Upper lobe of left lung (tissue), 6 donors: ENCODE results near the gene RGL1. TPM values are rescaled to one million over a fixed set of nuclear protein-coding genes. Genes with fewer than 3 reads are reported as not detected.

Source experiments
- ATAC-seq, 2 donors: fragments of 200-7000 bp; cut with Tn5 transposase; one replicate each; pipeline ENCODE4 v1.9.1; 2022; ENCODE audit warnings: mild to moderate bottlenecking in 2 of 2, moderate library complexity in 2 of 2; ENCODE audit not compliant: low FRiP score in 2 of 2
- DNase-seq, 2 donors: peaks; one replicate each; pipeline ENCODE4 v3.0.0-alpha.2; 2019 to 2020
- H3K27ac ChIP-seq, 4 donors: fragments of 200-600 bp; sonication (generic); one replicate each; pipeline ENCODE4 v1.5.1; 2016 to 2019
- H3K27me3 ChIP-seq, 4 donors: fragments of 200-600 bp; sonication (generic); one replicate each; pipeline ENCODE4 v1.5.1; 2017 to 2019
- H3K36me3 ChIP-seq, 4 donors: fragments of 200-600 bp; sonication (generic); one replicate each; pipeline ENCODE4 v1.5.1; 2016 to 2019
- H3K4me1 ChIP-seq, 4 donors: fragments of 200-600 bp; sonication (generic); one replicate each; pipeline ENCODE4 v1.5.1; 2018 to 2019
- H3K4me3 ChIP-seq, 4 donors: fragments of 200-600 bp; sonication (generic); one replicate each; pipeline ENCODE4 v1.5.1; 2017 to 2019; ENCODE audit warnings: mild to moderate bottlenecking in 2 of 4, moderate library complexity in 1 of 4
- H3K9me3 ChIP-seq, 4 donors: fragments of 200-600 bp; sonication (generic); one replicate each; pipeline ENCODE4 v1.5.1; 2018 to 2019
- EP300 ChIP-seq, 4 donors: sonication (generic); formaldehyde crosslinking; IDR thresholded peaks; one replicate each; pipeline ENCODE4 v1.5.1; 2017; ENCODE audit warnings: antibody characterized with exemption in 4 of 4, control low read depth in 2 of 4
- POLR2A ChIP-seq, 4 donors: fragments of 450-650 bp; IDR thresholded peaks; one replicate each; pipeline ENCODE4 v1.5.1; 2016 to 2017; ENCODE audit warnings: antibody characterized with exemption in 4 of 4, mild to moderate bottlenecking in 2 of 4
- POLR2AphosphoS5 ChIP-seq, 2 donors: sonication (generic); formaldehyde crosslinking; IDR thresholded peaks; one replicate each; pipeline ENCODE4 v1.5.1; 2017; ENCODE audit warnings: antibody characterized with exemption in 2 of 2
- WGBS, 2 donors: methylation state at CpG; one replicate each; pipeline ENCODE4 v1.1.5; 2017 to 2018; 5-methylcytosine and 5-hydroxymethylcytosine counted together
- total RNA-seq, 6 donors: library from RNA; depleted of rRNA in 4 of 6; stranded (reverse); fragments of >200 nt in 4 of 6; gene quantifications; one replicate each; pipeline versions ENCODE4 v1.1.0 to v1.2.1, GENCODE V29; 2016 to 2021
- TF ChIP-seq, protein P1 (sequence below), 6 experiments: fragments of 450-650 bp in 4 of 6; fragments of 200-600 bp in 2 of 6; sonication (generic) in 2 of 6; IDR thresholded peaks; one replicate each; pipeline ENCODE4 v1.5.1; 2016 to 2019; ENCODE audit warnings: antibody characterized with exemption in 6 of 6
- donor health status: DM: no; HTN: no; CAD: no; lungs with moderate emphysema.
- donor health status: DM: no; HTN: yes; CAD: no; lungs with severe emphysema.

RGL1 gene
- total RNA-seq, 6 donors from 2014 or later = 24.1 to 38.9 (median 26.7) TPM

DNA sequence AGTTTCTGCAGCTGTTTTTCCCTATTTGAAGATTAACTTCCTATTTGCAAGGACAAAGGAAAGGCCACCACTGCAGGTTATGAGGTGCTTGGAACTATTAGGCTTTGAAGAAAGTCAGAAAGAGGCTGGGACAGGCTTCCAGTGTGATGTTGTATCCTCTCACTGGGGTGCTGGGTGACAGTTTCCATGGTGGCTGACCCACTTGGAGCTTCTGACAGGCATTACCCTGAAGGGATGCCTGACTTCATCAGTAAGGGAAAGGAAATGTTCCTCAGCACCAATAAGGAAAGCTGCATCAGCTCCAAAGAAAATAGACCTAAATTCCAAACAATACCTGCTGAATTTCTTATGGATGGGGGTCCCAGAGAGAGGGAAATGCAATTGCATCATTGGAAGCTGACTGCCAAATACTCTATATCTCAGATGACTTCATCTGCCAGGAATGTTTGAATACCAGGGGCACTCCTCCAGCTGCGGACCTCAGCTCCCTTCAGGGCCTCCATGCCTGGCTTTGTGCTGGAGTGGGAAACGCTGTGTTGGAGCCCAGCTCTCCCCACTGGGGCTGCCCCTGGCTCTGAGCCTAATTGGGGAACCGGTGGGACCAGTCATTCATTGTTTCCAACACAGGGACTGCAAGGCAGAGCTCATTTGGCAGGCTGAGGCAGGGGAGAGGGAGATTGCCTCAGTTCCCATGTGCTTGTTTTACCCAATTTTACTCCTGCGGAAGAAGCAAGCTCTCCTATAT, 76.6 kb downstream of the RGL1 start:
- H3K36me3 ChIP-seq = peaks cover 5 to 16% (median 8%) of the 10 kb centered on the region in 4 donors
- WGBS, 2 donors = 41 to 42% methylated on average over 3 to 4 of the region's 4 CpGs
- no peak overlapping the region for H3K4me3 ChIP-seq
- H3K27me3 ChIP-seq = no peaks in the 10 kb centered on the region
- H3K9me3 ChIP-seq = no peaks in the 10 kb centered on the region
- TF ChIP-seq EP300 (IDR thresholded peaks at IDR 0.05) = peak in 1 of 4 donors; percentile 48
- TF ChIP-seq POLR2AphosphoS5 (IDR thresholded peaks at IDR 0.05) = peak in 1 of 2 donors; percentile 31
- TF ChIP-seq, protein P1, sequence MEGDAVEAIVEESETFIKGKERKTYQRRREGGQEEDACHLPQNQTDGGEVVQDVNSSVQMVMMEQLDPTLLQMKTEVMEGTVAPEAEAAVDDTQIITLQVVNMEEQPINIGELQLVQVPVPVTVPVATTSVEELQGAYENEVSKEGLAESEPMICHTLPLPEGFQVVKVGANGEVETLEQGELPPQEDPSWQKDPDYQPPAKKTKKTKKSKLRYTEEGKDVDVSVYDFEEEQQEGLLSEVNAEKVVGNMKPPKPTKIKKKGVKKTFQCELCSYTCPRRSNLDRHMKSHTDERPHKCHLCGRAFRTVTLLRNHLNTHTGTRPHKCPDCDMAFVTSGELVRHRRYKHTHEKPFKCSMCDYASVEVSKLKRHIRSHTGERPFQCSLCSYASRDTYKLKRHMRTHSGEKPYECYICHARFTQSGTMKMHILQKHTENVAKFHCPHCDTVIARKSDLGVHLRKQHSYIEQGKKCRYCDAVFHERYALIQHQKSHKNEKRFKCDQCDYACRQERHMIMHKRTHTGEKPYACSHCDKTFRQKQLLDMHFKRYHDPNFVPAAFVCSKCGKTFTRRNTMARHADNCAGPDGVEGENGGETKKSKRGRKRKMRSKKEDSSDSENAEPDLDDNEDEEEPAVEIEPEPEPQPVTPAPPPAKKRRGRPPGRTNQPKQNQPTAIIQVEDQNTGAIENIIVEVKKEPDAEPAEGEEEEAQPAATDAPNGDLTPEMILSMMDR (IDR thresholded peaks at IDR 0.05) = no peak
- TF ChIP-seq POLR2A (IDR thresholded peaks at IDR 0.05) = no peak
- ATAC-seq (peak; percentile 40 to 81), DNase-seq (peak in 1 of 2 donors; percentile 84)
- H3K27ac ChIP-seq = peak overlapping the region; percentile 41 to 85 (median 68)
- H3K4me1 ChIP-seq = peaks cover 47 to 54% (median 51%) of the 10 kb centered on the region in 4 donors

DNA sequence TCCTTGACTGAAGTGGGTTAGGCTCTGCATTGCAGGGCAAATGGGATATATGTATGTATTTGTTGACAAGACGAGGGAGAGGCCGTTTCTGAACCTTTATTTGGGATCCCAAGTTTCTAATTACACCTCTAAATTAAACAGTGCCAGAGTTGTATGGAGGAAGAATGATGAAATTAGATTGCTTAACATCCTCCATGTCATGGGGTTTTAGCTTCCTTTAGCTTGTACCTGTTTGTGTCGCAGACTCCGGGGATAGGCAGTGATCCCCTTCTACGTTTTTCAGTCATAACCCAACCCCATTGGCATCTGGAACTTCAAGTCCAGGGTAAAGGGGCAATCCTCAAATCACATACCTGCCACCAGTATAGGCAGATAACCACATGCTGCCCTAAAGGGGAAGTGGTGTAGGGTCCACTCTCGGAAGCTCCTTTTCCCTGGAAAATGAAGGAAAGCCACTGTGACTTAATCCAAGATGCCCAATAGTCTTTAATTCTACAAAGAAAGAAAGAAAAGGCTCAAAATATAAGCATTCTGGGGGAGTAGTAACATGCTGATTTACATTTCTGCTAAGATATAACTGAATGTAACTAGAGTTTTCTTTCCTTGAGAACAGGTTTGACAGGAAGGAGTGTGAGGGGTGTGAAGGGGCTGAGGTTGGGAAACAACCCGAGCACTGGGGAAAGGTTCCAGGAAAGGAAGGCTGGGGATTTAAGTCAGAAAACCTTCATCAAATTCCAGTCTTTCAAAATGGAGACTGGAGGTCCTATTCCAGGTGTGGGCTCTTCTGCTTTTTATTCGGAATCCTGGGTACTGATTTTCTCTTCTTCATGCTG, 77.6 kb downstream of the RGL1 start:
- Histone ChIP-seq H3K4me3 (no peak overlapping the region), H3K27ac (peak overlapping the region; percentile 41 to 85 (median 68)), H3K9me3 (no peaks in the 10 kb centered on the region), H3K4me1 (peaks cover 42 to 54% (median 48%) of the 10 kb centered on the region in 4 donors), H3K27me3 (no peaks in the 10 kb centered on the region), H3K36me3 (peaks cover 5 to 18% (median 8%) of the 10 kb centered on the region in 4 donors)
- 47 to 56% methylated on average over 8 of the region's 8 CpGs for WGBS, 2 donors
- peak in 1 of 2 donors; percentile 42 for DNase-seq
- peak in 1 of 2 donors; percentile 38 for ATAC-seq
- no peak for TF ChIP-seq POLR2AphosphoS5 (IDR thresholded peaks at IDR 0.05)
- peak in 1 of 4 donors; percentile 51 for TF ChIP-seq EP300 (IDR thresholded peaks at IDR 0.05)

DNA sequence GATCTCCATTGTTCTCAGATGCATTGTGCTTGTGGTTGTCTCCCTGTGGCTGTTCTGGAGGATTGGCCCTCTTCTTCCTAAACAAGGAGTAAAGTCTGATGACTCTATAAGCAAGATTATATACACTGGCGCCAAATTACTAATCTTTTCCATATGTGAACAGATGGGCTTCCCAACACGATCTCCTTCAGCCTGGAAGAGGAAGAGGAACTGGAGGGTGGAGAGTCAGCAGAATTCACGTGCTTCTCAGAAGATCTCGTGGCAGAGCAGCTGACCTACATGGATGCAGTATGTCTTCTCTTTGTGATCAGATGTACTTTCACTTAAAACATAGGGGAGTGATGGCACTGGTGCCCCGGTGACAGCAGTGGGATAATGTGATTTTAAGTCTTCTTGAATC, 78.7 kb downstream of the RGL1 start:
- Histone ChIP-seq H3K4me3 (no peak overlapping the region), H3K27me3 (no peaks in the 10 kb centered on the region), H3K9me3 (no peaks in the 10 kb centered on the region), H3K27ac (peak overlapping the region in 3 of 4 donors; percentile 66 to 85 (median 71)), H3K36me3 (peaks cover 5 to 22% (median 8%) of the 10 kb centered on the region in 4 donors), H3K4me1 (peaks cover 43 to 61% (median 52%) of the 10 kb centered on the region in 4 donors)
- ATAC-seq (peak in 1 of 2 donors; percentile 75), DNase-seq (peak in 1 of 2 donors; percentile 58)
- WGBS, 2 donors = 65 to 86% methylated on average over 5 of the region's 5 CpGs
- TF ChIP-seq POLR2A (IDR thresholded peaks at IDR 0.05) (peak in 1 of 4 donors; percentile 30), POLR2AphosphoS5 (IDR thresholded peaks at IDR 0.05) (peak in 1 of 2 donors; percentile 17), EP300 (IDR thresholded peaks at IDR 0.05) (no peak)

DNA sequence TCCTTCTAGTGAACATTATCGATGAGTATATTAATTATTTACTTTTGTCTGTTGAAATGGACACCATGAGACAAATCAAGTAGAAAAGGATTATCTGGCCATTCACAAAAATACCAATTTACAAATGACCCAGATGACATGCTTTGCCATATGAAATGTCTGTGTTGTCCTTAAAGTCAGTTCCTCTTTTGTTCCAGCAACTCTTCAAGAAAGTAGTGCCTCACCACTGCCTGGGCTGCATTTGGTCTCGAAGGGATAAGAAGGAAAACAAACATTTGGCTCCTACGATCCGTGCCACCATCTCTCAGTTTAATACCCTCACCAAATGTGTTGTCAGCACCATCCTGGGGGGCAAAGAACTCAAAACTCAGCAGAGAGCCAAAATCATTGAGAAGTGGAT, 79.6 kb downstream of the RGL1 start:
- Histone ChIP-seq H3K36me3 (peaks cover 5 to 32% (median 8%) of the 10 kb centered on the region in 4 donors), H3K9me3 (no peaks in the 10 kb centered on the region), H3K4me3 (no peak overlapping the region), H3K4me1 (peaks cover 48 to 66% (median 57%) of the 10 kb centered on the region in 4 donors), H3K27ac (peak overlapping the region in 1 of 4 donors; percentile 85), H3K27me3 (no peaks in the 10 kb centered on the region)
- TF ChIP-seq POLR2AphosphoS5 (IDR thresholded peaks at IDR 0.05) (no peak), EP300 (IDR thresholded peaks at IDR 0.05) (no peak), POLR2A (IDR thresholded peaks at IDR 0.05) (no peak)
- TF ChIP-seq, protein P1 (IDR thresholded peaks at IDR 0.05) = no peak
- no peak for DNase-seq
- 89 to 93% methylated on average over 4 of the region's 4 CpGs for WGBS, 2 donors
- ATAC-seq = no peak

DNA sequence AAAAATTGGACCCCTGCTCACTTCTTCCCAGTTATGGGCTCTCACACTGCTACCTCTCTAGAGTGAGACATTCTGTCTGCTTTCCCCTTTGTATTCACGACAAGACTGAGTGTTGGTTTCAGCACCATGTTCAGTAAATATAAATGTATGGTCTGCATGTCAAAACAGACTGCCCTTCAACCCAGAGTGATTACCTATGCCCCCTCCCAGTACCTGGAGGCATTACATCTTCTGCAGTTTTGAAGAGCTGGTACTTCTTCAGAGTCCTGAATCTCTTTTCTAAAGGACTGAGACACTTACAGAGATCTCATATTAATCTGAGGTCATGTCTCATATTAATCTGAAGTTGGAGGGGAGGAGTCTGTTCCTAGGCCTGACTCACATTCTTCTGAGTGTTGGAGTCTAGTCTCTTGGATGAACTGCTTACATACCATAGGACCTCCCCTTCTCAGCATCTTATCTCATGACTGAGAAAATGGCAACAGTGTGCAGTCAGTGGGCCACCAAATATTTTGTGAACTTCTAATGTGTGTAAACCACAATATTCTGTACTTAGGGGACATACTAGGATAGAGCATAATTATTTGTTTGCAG, 80.3 kb downstream of the RGL1 start:
- 88 to 100% methylated on average over 1 of the region's 1 CpG for WGBS, 2 donors
- H3K27me3 ChIP-seq = no peaks in the 10 kb centered on the region
- H3K9me3 ChIP-seq = no peaks in the 10 kb centered on the region
- ATAC-seq (no peak), DNase-seq (no peak)
- no peak overlapping the region for H3K27ac ChIP-seq
- peaks cover 5 to 39% (median 8%) of the 10 kb centered on the region in 4 donors for H3K36me3 ChIP-seq
- peaks cover 42 to 65% (median 52%) of the 10 kb centered on the region in 4 donors for H3K4me1 ChIP-seq
- TF ChIP-seq EP300 (IDR thresholded peaks at IDR 0.05) (no peak), POLR2AphosphoS5 (IDR thresholded peaks at IDR 0.05) (no peak), POLR2A (IDR thresholded peaks at IDR 0.05) (no peak)
- TF ChIP-seq, protein P1 (IDR thresholded peaks at IDR 0.05) = no peak
- no peak overlapping the region for H3K4me3 ChIP-seq
